Hepatocyte (in vitro differentiated cells): ENCODE results near the gene ATXN7L3. TPM values are rescaled to one million over a fixed set of nuclear protein-coding genes. Genes with fewer than 3 reads are reported as not detected.

ENCODE experiments used
- DNase-seq: peaks from one replicate; pipeline ENCODE4 v3.0.0-alpha.2; 2016; ENCODE audit warnings: low spot score
- H2AFZ ChIP-seq: fragments of 200-600 bp; sonication (generic); 2 replicates; pipeline ENCODE4 v1.6.0; 2016; ENCODE audit warnings: antibody characterized with exemption, mild to moderate bottlenecking
- H3K27ac ChIP-seq: fragments of 200-600 bp; sonication (generic); 2 replicates; pipeline ENCODE4 v1.5.1; 2016; ENCODE audit warnings: mild to moderate bottlenecking
- H3K27me3 ChIP-seq: fragments of 200-600 bp; sonication (generic); 2 replicates; pipeline ENCODE4 v1.6.1; 2016
- H3K36me3 ChIP-seq: fragments of 200-600 bp; sonication (generic); replicated peaks from 2 replicates; pipeline ENCODE4 v1.5.1; 2016; ENCODE audit warnings: low read depth; ENCODE audit not compliant: insufficient read depth
- H3K4me1 ChIP-seq: fragments of 200-600 bp; sonication (generic); 2 replicates; pipeline ENCODE4 v1.5.1; 2016; ENCODE audit warnings: mild to moderate bottlenecking, moderate library complexity; ENCODE audit not compliant: insufficient read depth
- H3K4me2 ChIP-seq: fragments of 200-600 bp; sonication (generic); 2 replicates; pipeline ENCODE4 v1.6.0; 2016
- H3K4me3 ChIP-seq: fragments of 200-600 bp; sonication (generic); 2 replicates; pipeline ENCODE4 v1.5.1; 2016; ENCODE audit warnings: mild to moderate bottlenecking
- H3K79me2 ChIP-seq: fragments of 200-600 bp; sonication (generic); 2 replicates; pipeline ENCODE4 v1.6.0; 2017; ENCODE audit warnings: mild to moderate bottlenecking
- H3K9me2 ChIP-seq: fragments of 200-600 bp; sonication (generic); replicated peaks from 2 replicates; pipeline ENCODE4 v1.6.0; 2017; ENCODE audit warnings: mild to moderate bottlenecking; ENCODE audit not compliant: insufficient read depth
- H3K9me3 ChIP-seq: fragments of 200-600 bp; sonication (generic); 2 replicates; pipeline ENCODE4 v1.5.1; 2016; ENCODE audit warnings: low read depth, mild to moderate bottlenecking
- H4K20me1 ChIP-seq: fragments of 200-600 bp; sonication (generic); 2 replicates; pipeline ENCODE4 v1.6.0; 2016; ENCODE audit warnings: mild to moderate bottlenecking; ENCODE audit not compliant: insufficient read depth, poor library complexity, severe bottlenecking
- CTCF ChIP-seq: fragments of 200-600 bp; sonication (generic); IDR thresholded peaks from 2 replicates; pipeline ENCODE4 v1.5.1; 2016; ENCODE audit warnings: antibody characterized with exemption, mild to moderate bottlenecking; ENCODE audit not compliant: poor library complexity
- EZH2 ChIP-seq: fragments of 200-600 bp; sonication (generic); IDR thresholded peaks from 2 replicates; pipeline ENCODE4 v1.6.1; 2016; ENCODE audit warnings: antibody characterized with exemption, mild to moderate bottlenecking, borderline replicate concordance
- EZH2phosphoT487 ChIP-seq: fragments of 200-600 bp; sonication (generic); IDR thresholded peaks from one replicate; pipeline ENCODE4 v1.6.1; 2018; ENCODE audit warnings: antibody characterized with exemption, mild to moderate bottlenecking, low read depth, moderate library complexity; ENCODE audit not compliant: unreplicated experiment, severe bottlenecking
- WGBS: methylation state at CpG from one replicate; pipeline ENCODE4 v1.1.6; 2016; ENCODE audit warnings: low lambda C conversion rate; ENCODE audit errors: missing lambda C conversion rate; 5-methylcytosine and 5-hydroxymethylcytosine counted together
- polyA plus RNA-seq: library from polyadenylated mRNA; unstranded; fragments of >200 nt; fragmentation: Nextera tagmentation; extraction: Ambion mirVana; gene quantifications from 2 replicates; pipeline ENCODE4 v1.2.1, GENCODE V29; 2016
- total RNA-seq: library from RNA; depleted of rRNA; stranded (reverse); fragments of >200 nt; gene quantifications from 2 replicates; pipeline ENCODE4 v1.2.3, GENCODE V29; 2014

Gene ATXN7L3
- total and polyA plus RNA-seq, 2 experiments from 2014 or later = 28.7 to 64.0 TPM

- Histone ChIP-seq H3K9me2 (no peaks in the 10 kb centered on the region), H3K36me3 (no peaks in the 10 kb centered on the region), H3K27ac (no peak overlapping the region), H3K79me2 (no peaks in the 10 kb centered on the region), H3K4me1 (no peaks in the 10 kb centered on the region), H3K9me3 (no peaks in the 10 kb centered on the region), H3K4me2 (no peak overlapping the region), H3K4me3 (no peak overlapping the region), H4K20me1 (no peaks in the 10 kb centered on the region), H2AFZ (no peak overlapping the region), H3K27me3 (no peaks in the 10 kb centered on the region)
- 84% methylated on average over 5 of the region's 5 CpGs for WGBS
- DNase-seq = no peak
- TF ChIP-seq EZH2 (no peak), CTCF (no peak), EZH2phosphoT487 (no peak)
These were observed 33.9 kb upstream of the ATXN7L3 start for GRCh38 chr17:44233582-44233981.

- Histone ChIP-seq H3K36me3 (no peaks in the 10 kb centered on the region), H3K4me2 (no peak overlapping the region), H3K27me3 (no peaks in the 10 kb centered on the region), H3K9me3 (no peaks in the 10 kb centered on the region), H3K27ac (no peak overlapping the region), H3K4me1 (no peaks in the 10 kb centered on the region), H4K20me1 (no peaks in the 10 kb centered on the region), H3K9me2 (no peaks in the 10 kb centered on the region), H3K79me2 (no peaks in the 10 kb centered on the region), H2AFZ (no peak overlapping the region), H3K4me3 (no peak overlapping the region)
- no peak for DNase-seq
- TF ChIP-seq EZH2phosphoT487 = no peak
- TF ChIP-seq CTCF = no peak
- no peak for TF ChIP-seq EZH2
- 89% methylated on average over 7 of the region's 7 CpGs for WGBS
These were observed 32.4 kb upstream of the ATXN7L3 start for GRCh38 chr17:44232061-44232460.

GRCh38 chr17:44230140-44230539 lies 30.5 kb upstream of the ATXN7L3 start:
- no peak for DNase-seq
- Histone ChIP-seq H3K36me3 (no peaks in the 10 kb centered on the region), H3K4me3 (no peak overlapping the region), H3K4me1 (no peaks in the 10 kb centered on the region), H4K20me1 (no peaks in the 10 kb centered on the region), H3K27me3 (no peaks in the 10 kb centered on the region), H3K9me2 (no peaks in the 10 kb centered on the region), H2AFZ (no peak overlapping the region), H3K9me3 (no peaks in the 10 kb centered on the region), H3K4me2 (no peak overlapping the region), H3K27ac (no peak overlapping the region), H3K79me2 (no peaks in the 10 kb centered on the region)
- TF ChIP-seq EZH2phosphoT487 = no peak
- TF ChIP-seq CTCF = no peak
- no peak for TF ChIP-seq EZH2
- 85% methylated on average over 9 of the region's 9 CpGs for WGBS

GRCh38 chr17:44229090-44229489 lies 29.4 kb upstream of the ATXN7L3 start:
- H3K27ac ChIP-seq = no peak overlapping the region
- H3K4me1 ChIP-seq = no peaks in the 10 kb centered on the region
- no peaks in the 10 kb centered on the region for H3K9me3 ChIP-seq
- whole genome bisulfite sequencing = 91% methylated on average over 6 of the region's 6 CpGs
- H3K9me2 ChIP-seq = no peaks in the 10 kb centered on the region
- no peak overlapping the region for H3K4me3 ChIP-seq
- H3K79me2 ChIP-seq = no peaks in the 10 kb centered on the region
- TF ChIP-seq CTCF (no peak), EZH2 (no peak), EZH2phosphoT487 (no peak)
- no peaks in the 10 kb centered on the region for H3K36me3 ChIP-seq
- no peaks in the 10 kb centered on the region for H4K20me1 ChIP-seq
- DNase-seq = no peak
- H3K4me2 ChIP-seq = no peak overlapping the region
- no peak overlapping the region for H2AFZ ChIP-seq
- no peaks in the 10 kb centered on the region for H3K27me3 ChIP-seq
